K562 (cell line): Measurements from ENCODE around the gene PNP. TPM values are rescaled to one million over a fixed set of nuclear protein-coding genes. Genes with fewer than 3 reads are reported as not detected.

ENCODE experiments used
- CBX3 ChIP-seq, 2 experiments: IDR thresholded peaks; 1 replicate in 1 of 2; 2 replicates in 1 of 2; pipeline ENCODE4 v1.6.1; 2012; ENCODE audit warnings: inconsistent platforms in 2 of 2, low read length in 2 of 2, borderline replicate concordance in 1 of 2, control low read depth in 1 of 2
- HLTF ChIP-seq: fragments of 450-650 bp; IDR thresholded peaks from 2 replicates; pipeline ENCODE4 v1.6.1; 2016
- HOXB6 ChIP-seq: fragments of 250-450 bp; sonication (Bioruptor Pico); IDR thresholded peaks from 2 replicates; pipeline ENCODE4 v1.5.1; 2022; ENCODE audit warnings: mild to moderate bottlenecking, borderline replicate concordance
- SREBF1 ChIP-seq: fragments of 150-350 bp; IDR thresholded peaks from 2 replicates; pipeline ENCODE4 v1.6.1; 2014; ENCODE audit warnings: antibody characterized with exemption, low read depth, low read length, borderline replicate concordance
- THRAP3 ChIP-seq: fragments of 450-650 bp; IDR thresholded peaks from 2 replicates; pipeline ENCODE4 v1.6.1; 2016; ENCODE audit warnings: mild to moderate bottlenecking, inconsistent platforms, borderline replicate concordance
- polyA plus RNA-seq, 8 experiments: library from polyadenylated mRNA; depleted of rRNA in 4 of 8; stranded (reverse) in 5 of 8; unstranded in 3 of 8; fragments of >200 nt; fragmentation: Nextera tagmentation in 2 of 8; fragmentation: Illumina TruSeq in 1 of 8; extraction: Ambion mirVana in 2 of 8; extraction: Trizol in 1 of 8; gene quantifications; 2 replicates each; pipeline versions ENCODE4 v1.2.1 to v1.2.3, GENCODE V29; 2011 to 2014; ENCODE audit warnings: inconsistent platforms in 1 of 8, missing spikeins in 1 of 8
- total RNA-seq, 7 experiments: library from RNA; depleted of rRNA in 6 of 7; stranded (reverse); fragments of >200 nt in 6 of 7; fragmentation: Illumina TruSeq in 2 of 7; extraction: Trizol in 2 of 7; gene quantifications; 2 replicates each; pipeline versions ENCODE4 v1.2.1 to v1.2.3, GENCODE V29; 2011 to 2021; ENCODE audit warnings: low replicate concordance in 1 of 7
- TF ChIP-seq, protein P1 (sequence below): sonication (generic); formaldehyde crosslinking; IDR thresholded peaks from 2 replicates; pipeline ENCODE4 v1.8.0; 2023; ENCODE audit warnings: missing genetic modification reagents, mild to moderate bottlenecking, borderline replicate concordance
- TF ChIP-seq, protein P2 (sequence below): fragments of 250-450 bp; sonication (Bioruptor Pico); IDR thresholded peaks from 2 replicates; pipeline ENCODE4 v1.5.0; 2020; ENCODE audit warnings: mild to moderate bottlenecking
- TF ChIP-seq, protein P3 (sequence below): fragments of 450-650 bp; IDR thresholded peaks from 2 replicates; pipeline ENCODE4 v1.6.1; 2016; ENCODE audit warnings: borderline replicate concordance
- TF ChIP-seq, protein P4 (sequence below), 2 experiments: fragments of 450-650 bp; IDR thresholded peaks; 2 replicates each; pipeline ENCODE4 v1.6.1; 2016
- TF ChIP-seq, protein P5 (sequence below): sonication (generic); formaldehyde crosslinking; IDR thresholded peaks from 2 replicates; pipeline ENCODE4 v1.9.0; 2022; ENCODE audit warnings: mild to moderate bottlenecking, missing genetic modification reagents

The PNP gene
- total and polyA plus RNA-seq, 9 of the 15 experiments (the other 6 are each of a cell fraction or from before 2014, with no cell fraction given), result 92.5 to 288 (median 137) TPM

DNA sequence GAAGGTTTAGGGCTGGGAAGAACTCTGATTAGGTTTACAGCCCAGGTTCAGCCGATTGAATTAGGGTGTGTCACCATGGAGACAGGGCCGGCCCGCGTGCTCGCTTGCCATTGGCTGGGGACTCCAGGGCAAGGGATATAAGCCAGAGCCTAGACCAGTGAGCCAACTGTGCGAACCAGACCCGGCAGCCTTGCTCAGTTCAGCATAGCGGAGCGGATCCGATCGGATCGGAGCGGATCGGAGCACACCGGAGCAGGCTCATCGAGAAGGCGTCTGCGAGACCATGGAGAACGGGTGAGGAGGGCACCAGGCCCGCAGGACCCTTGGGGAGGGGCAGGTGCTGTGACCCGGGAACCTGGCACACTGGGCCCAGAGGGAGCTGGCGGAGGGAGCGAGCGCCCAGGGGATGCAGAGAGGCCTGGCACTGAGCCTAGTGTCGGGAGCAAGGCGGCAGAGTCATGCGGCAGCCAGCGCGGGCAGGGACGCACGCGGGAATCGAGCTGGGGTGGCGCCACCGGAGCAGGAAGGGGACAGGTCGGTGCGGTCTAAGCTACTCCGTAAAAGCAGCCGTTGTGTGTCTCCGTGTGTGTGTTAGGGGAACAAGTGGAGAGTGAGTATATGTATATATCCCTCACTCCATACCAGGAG, at the start of gene PNP (continued):
- TF ChIP-seq, protein P1, sequence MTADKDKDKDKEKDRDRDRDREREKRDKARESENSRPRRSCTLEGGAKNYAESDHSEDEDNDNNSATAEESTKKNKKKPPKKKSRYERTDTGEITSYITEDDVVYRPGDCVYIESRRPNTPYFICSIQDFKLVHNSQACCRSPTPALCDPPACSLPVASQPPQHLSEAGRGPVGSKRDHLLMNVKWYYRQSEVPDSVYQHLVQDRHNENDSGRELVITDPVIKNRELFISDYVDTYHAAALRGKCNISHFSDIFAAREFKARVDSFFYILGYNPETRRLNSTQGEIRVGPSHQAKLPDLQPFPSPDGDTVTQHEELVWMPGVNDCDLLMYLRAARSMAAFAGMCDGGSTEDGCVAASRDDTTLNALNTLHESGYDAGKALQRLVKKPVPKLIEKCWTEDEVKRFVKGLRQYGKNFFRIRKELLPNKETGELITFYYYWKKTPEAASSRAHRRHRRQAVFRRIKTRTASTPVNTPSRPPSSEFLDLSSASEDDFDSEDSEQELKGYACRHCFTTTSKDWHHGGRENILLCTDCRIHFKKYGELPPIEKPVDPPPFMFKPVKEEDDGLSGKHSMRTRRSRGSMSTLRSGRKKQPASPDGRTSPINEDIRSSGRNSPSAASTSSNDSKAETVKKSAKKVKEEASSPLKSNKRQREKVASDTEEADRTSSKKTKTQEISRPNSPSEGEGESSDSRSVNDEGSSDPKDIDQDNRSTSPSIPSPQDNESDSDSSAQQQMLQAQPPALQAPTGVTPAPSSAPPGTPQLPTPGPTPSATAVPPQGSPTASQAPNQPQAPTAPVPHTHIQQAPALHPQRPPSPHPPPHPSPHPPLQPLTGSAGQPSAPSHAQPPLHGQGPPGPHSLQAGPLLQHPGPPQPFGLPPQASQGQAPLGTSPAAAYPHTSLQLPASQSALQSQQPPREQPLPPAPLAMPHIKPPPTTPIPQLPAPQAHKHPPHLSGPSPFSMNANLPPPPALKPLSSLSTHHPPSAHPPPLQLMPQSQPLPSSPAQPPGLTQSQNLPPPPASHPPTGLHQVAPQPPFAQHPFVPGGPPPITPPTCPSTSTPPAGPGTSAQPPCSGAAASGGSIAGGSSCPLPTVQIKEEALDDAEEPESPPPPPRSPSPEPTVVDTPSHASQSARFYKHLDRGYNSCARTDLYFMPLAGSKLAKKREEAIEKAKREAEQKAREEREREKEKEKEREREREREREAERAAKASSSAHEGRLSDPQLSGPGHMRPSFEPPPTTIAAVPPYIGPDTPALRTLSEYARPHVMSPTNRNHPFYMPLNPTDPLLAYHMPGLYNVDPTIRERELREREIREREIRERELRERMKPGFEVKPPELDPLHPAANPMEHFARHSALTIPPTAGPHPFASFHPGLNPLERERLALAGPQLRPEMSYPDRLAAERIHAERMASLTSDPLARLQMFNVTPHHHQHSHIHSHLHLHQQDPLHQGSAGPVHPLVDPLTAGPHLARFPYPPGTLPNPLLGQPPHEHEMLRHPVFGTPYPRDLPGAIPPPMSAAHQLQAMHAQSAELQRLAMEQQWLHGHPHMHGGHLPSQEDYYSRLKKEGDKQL (CRISPR knock-in tag), result 0 out of 2 replicates have a peak, but pooled peaks have one; percentile 18
- TF ChIP-seq SREBF1 (no peak), HOXB6 (CRISPR knock-in tag) (no peak), HLTF (peak; percentile 29; the same call in 1 of the 2 replicates), THRAP3 (0 out of 2 replicates have a peak, but pooled peaks have one; percentile 57), CBX3 (IDR thresholded peaks at IDR 0.05; ENCODE audit: borderline replicate concordance in 1 of 2, low read length in 2 of 2) (0 out of 3 replicates have a peak, but pooled peaks of 1 of the 2 experiments have one; percentile 17)
- TF ChIP-seq, protein P2, sequence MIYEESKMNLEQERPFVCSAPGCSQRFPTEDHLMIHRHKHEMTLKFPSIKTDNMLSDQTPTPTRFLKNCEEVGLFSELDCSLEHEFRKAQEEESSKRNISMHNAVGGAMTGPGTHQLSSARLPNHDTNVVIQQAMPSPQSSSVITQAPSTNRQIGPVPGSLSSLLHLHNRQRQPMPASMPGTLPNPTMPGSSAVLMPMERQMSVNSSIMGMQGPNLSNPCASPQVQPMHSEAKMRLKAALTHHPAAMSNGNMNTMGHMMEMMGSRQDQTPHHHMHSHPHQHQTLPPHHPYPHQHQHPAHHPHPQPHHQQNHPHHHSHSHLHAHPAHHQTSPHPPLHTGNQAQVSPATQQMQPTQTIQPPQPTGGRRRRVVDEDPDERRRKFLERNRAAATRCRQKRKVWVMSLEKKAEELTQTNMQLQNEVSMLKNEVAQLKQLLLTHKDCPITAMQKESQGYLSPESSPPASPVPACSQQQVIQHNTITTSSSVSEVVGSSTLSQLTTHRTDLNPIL (CRISPR knock-in tag), result no peak
- TF ChIP-seq, protein P3, sequence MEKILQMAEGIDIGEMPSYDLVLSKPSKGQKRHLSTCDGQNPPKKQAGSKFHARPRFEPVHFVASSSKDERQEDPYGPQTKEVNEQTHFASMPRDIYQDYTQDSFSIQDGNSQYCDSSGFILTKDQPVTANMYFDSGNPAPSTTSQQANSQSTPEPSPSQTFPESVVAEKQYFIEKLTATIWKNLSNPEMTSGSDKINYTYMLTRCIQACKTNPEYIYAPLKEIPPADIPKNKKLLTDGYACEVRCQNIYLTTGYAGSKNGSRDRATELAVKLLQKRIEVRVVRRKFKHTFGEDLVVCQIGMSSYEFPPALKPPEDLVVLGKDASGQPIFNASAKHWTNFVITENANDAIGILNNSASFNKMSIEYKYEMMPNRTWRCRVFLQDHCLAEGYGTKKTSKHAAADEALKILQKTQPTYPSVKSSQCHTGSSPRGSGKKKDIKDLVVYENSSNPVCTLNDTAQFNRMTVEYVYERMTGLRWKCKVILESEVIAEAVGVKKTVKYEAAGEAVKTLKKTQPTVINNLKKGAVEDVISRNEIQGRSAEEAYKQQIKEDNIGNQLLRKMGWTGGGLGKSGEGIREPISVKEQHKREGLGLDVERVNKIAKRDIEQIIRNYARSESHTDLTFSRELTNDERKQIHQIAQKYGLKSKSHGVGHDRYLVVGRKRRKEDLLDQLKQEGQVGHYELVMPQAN, result peak; percentile 72; the same call in 1 of the 2 replicates
- TF ChIP-seq, protein P4, sequence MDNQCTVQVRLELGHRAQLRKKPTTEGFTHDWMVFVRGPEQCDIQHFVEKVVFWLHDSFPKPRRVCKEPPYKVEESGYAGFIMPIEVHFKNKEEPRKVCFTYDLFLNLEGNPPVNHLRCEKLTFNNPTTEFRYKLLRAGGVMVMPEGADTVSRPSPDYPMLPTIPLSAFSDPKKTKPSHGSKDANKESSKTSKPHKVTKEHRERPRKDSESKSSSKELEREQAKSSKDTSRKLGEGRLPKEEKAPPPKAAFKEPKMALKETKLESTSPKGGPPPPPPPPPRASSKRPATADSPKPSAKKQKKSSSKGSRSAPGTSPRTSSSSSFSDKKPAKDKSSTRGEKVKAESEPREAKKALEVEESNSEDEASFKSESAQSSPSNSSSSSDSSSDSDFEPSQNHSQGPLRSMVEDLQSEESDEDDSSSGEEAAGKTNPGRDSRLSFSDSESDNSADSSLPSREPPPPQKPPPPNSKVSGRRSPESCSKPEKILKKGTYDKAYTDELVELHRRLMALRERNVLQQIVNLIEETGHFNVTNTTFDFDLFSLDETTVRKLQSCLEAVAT (IDR thresholded peaks at IDR 0.05), result peak; percentile 36 to 54; a peak in 1 of 4 replicates
- TF ChIP-seq, protein P5, sequence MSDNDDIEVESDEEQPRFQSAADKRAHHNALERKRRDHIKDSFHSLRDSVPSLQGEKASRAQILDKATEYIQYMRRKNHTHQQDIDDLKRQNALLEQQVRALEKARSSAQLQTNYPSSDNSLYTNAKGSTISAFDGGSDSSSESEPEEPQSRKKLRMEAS (CRISPR knock-in tag), result peak; percentile 44
